ENCODE data around the gene SORCS2. TPM values are rescaled to one million over a fixed set of nuclear protein-coding genes. Genes with fewer than 3 reads are reported as not detected.

The SORCS2 gene
- total RNA-seq, 4 donors from 2014 or later, result 2.0 to 7.4 (median 3.6) TPM

DNA sequence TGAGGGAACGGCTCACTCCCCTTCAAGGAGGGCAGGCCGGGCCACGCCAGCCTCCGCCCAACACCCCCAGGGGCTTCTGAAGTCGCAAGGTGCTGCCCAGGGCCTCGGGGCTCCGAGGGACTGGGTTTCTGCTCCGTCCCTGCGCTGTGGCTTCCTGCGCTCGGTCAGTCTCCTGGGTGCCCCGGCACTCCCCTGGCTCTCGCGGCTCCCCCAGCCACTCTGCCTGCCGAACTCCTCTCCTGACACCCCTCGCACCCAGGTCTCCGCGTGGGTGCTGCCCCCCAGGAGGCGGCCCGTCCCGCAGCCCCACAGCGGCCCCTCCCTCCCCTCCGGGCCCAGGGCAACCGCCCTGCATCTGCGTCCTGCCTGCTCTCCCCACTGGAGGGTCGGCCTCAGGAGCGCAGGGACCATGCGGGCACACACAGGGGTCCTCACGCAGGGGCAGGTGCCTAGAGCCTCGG, 595.4 kb downstream of the SORCS2 start:
- Histone ChIP-seq H3K4me3 (no peak overlapping the region), H3K27me3 (no peaks in the 10 kb centered on the region), H3K27ac (no peak overlapping the region), H3K9me3 (no peaks in the 10 kb centered on the region), H3K4me1 (peaks cover 4 to 43% (median 17%) of the 10 kb centered on the region in 3 donors), H3K36me3 (peaks cover 0 to 60% of the 10 kb centered on the region in 2 donors)
- TF ChIP-seq POLR2AphosphoS5 (IDR thresholded peaks at IDR 0.05), result no peak
- TF ChIP-seq EP300 (IDR thresholded peaks at IDR 0.05), result no peak
- TF ChIP-seq, protein P1, sequence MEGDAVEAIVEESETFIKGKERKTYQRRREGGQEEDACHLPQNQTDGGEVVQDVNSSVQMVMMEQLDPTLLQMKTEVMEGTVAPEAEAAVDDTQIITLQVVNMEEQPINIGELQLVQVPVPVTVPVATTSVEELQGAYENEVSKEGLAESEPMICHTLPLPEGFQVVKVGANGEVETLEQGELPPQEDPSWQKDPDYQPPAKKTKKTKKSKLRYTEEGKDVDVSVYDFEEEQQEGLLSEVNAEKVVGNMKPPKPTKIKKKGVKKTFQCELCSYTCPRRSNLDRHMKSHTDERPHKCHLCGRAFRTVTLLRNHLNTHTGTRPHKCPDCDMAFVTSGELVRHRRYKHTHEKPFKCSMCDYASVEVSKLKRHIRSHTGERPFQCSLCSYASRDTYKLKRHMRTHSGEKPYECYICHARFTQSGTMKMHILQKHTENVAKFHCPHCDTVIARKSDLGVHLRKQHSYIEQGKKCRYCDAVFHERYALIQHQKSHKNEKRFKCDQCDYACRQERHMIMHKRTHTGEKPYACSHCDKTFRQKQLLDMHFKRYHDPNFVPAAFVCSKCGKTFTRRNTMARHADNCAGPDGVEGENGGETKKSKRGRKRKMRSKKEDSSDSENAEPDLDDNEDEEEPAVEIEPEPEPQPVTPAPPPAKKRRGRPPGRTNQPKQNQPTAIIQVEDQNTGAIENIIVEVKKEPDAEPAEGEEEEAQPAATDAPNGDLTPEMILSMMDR (IDR thresholded peaks at IDR 0.05), result no peak
- TF ChIP-seq POLR2A (IDR thresholded peaks at IDR 0.05), result no peak
- 100% methylated on average over 4 of the region's 30 CpGs; no CpG with 5 or more reads in 1 of the 2 donors for WGBS, 2 donors (ENCODE audit: low coverage in 1 of 2)
- ATAC-seq, result no peak

DNA sequence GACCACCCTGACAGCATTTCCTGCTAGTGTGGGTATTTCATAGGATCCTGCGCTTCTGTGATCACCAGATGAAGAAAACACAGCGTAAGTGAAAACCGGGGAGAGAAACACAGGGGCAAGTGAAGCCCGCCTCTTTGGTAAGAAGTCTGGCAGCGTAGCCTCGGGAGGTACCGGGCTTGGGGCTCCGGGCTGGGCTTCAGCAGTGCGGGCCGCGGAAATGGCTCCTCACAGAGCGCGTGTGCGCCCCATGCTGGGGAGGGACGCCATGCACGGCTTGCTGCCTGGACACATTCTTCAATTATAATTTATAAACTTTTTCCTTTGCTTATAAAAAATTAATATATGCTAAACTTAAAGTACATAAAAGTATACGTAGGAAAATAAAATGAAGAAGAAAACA, 595.9 kb downstream of the SORCS2 start:
- TF ChIP-seq POLR2AphosphoS5 (IDR thresholded peaks at IDR 0.05) (no peak), EP300 (IDR thresholded peaks at IDR 0.05) (no peak), POLR2A (IDR thresholded peaks at IDR 0.05) (no peak)
- TF ChIP-seq, protein P1 (IDR thresholded peaks at IDR 0.05), result no peak
- Histone ChIP-seq H3K9me3 (no peaks in the 10 kb centered on the region), H3K27me3 (no peaks in the 10 kb centered on the region), H3K27ac (no peak overlapping the region), H3K4me1 (peaks cover 4 to 38% (median 17%) of the 10 kb centered on the region in 3 donors), H3K4me3 (no peak overlapping the region), H3K36me3 (peaks cover 0 to 65% of the 10 kb centered on the region in 2 donors)
- WGBS, 2 donors (ENCODE audit: low coverage in 1 of 2), result 56 to 90% methylated on average over 3 to 14 of the region's 17 CpGs
- no peak for ATAC-seq

DNA sequence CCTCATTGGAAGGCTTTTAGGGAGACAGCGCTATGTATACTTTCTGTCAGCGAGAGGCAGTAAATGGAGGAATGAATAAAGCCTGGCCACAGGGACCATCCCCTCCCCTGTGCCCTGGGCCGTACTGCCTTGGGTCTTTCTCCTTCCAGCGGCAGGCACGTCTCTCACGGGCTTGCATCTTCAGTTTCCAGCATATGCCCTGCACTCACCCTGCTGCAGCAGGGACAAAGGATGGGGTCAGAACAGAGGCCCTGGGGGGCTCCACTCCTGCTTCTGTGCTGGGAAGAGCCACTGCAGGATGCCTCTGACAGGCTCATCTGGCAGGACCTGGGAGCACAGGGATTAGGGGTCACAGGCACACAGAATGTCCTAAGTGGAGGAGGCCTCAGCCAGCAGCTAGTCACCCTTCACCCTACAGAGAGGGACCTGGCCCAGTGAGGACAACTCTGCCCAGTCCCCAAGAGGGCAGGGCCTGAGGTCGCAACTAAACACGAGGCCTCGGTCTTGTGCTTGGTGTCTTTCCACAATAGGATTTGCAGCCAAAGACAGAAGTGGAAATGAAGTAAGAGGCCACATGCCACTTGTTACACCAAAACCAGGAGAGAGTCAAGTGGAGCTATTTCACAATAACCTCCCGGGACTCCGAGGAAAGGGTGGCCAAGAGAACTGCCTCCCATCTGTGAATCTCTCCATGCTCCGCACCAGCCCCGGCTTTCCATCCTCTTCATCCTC, 596.5 kb downstream of the SORCS2 start:
- Histone ChIP-seq H3K9me3 (no peaks in the 10 kb centered on the region), H3K36me3 (peaks cover 0 to 65% of the 10 kb centered on the region in 2 donors), H3K4me3 (no peak overlapping the region), H3K27me3 (no peaks in the 10 kb centered on the region), H3K27ac (peak overlapping the region in 3 of 4 donors; percentile 38 to 50 (median 47)), H3K4me1 (peaks cover 4 to 32% (median 17%) of the 10 kb centered on the region in 3 donors)
- 72 to 78% methylated on average over 6 to 11 of the region's 13 CpGs for WGBS, 2 donors (ENCODE audit: low coverage in 1 of 2)
- ATAC-seq, result peak; percentile 81
- TF ChIP-seq POLR2AphosphoS5 (IDR thresholded peaks at IDR 0.05) (no peak), EP300 (IDR thresholded peaks at IDR 0.05) (no peak), POLR2A (IDR thresholded peaks at IDR 0.05) (no peak)
- TF ChIP-seq, protein P1 (IDR thresholded peaks at IDR 0.05), result no peak

DNA sequence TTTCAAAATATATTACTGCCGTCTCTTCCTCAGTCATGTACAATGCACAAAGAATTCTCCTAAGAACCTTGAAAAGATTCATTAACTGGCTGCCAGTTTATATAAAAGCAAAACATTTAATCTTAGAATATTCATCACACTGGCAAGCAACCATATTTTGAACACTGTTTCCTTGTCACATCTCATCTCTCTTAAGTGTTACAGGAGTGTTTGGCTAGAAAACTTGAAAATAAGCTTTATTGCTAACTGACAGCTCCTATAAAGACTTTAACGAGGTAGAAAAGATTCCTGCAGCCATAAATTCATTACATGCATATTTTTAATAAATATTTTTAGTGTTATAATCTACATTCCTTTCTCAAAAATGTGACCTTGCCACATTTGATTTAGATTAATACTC, 597.7 kb downstream of the SORCS2 start:
- Histone ChIP-seq H3K4me3 (no peak overlapping the region), H3K27me3 (no peaks in the 10 kb centered on the region), H3K4me1 (peaks cover 4 to 32% (median 17%) of the 10 kb centered on the region in 3 donors), H3K36me3 (peaks cover 0 to 53% of the 10 kb centered on the region in 2 donors), H3K27ac (peak overlapping the region in 2 of 4 donors; percentile 36 to 43), H3K9me3 (no peaks in the 10 kb centered on the region)
- TF ChIP-seq POLR2A (IDR thresholded peaks at IDR 0.05) (no peak), POLR2AphosphoS5 (IDR thresholded peaks at IDR 0.05) (no peak), EP300 (IDR thresholded peaks at IDR 0.05) (no peak)
- TF ChIP-seq, protein P1 (IDR thresholded peaks at IDR 0.05), result no peak
- WGBS, 2 donors (ENCODE audit: low coverage in 1 of 2), result 24 to 35% methylated on average over 2 of the region's 2 CpGs
- ATAC-seq, result no peak

DNA sequence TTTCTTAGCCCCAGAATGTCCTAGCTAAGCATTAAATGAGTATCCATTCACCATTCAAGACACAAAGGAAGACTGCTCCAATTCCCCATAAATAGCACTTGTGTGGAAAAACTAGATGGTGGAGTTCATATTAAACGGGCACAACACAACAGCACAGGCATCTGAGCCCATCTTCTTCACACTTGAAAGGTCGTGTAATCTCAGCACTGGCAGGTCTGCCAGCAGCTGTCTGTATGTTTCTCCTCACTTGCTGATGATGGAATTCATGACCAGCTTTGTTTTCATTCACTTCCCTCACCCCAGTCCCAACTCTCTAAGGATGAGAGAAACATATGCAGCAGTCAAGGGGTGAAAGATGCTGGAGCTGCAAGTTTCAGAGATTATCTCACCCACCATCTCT, 598.7 kb downstream of the SORCS2 start:
- peaks cover 4 to 32% (median 17%) of the 10 kb centered on the region in 3 donors for H3K4me1 ChIP-seq
- H3K9me3 ChIP-seq, result no peaks in the 10 kb centered on the region
- ATAC-seq, result no peak
- H3K4me3 ChIP-seq, result no peak overlapping the region
- H3K36me3 ChIP-seq, result peaks cover 0 to 50% of the 10 kb centered on the region in 2 donors
- no peak for TF ChIP-seq POLR2A (IDR thresholded peaks at IDR 0.05)
- TF ChIP-seq POLR2AphosphoS5 (IDR thresholded peaks at IDR 0.05), result no peak
- TF ChIP-seq EP300 (IDR thresholded peaks at IDR 0.05), result no peak
- TF ChIP-seq, protein P1 (IDR thresholded peaks at IDR 0.05), result no peak
- WGBS, 2 donors (ENCODE audit: low coverage in 1 of 2), result 13 to 39% methylated on average over 2 of the region's 2 CpGs
- no peaks in the 10 kb centered on the region for H3K27me3 ChIP-seq
- H3K27ac ChIP-seq, result peak overlapping the region in 3 of 4 donors; percentile 3 to 45 (median 9)
